Naive thymus-derived CD8-positive, alpha-beta T cell (primary cell): ENCODE measurements around the gene KITLG. TPM values are rescaled to one million over a fixed set of nuclear protein-coding genes. Genes with fewer than 3 reads are reported as not detected.

Experiments
- ATAC-seq, 2 donors: fragments of 150-1000 bp; cut with Tn5 transposase in 1 of 2; sonication (Bioruptor Pico), chemical (Tn5 transposase) in 1 of 2; 1 replicate in 1 of 2; 2 replicates in 1 of 2; pipeline ENCODE4 v1.10.0; 2021; ENCODE audit warnings: mild to moderate bottlenecking in 2 of 2, moderate library complexity in 2 of 2
- POLR2A ChIA-PET: fragments of 350-600 bp; sonication (Branson Sonifier 250); formaldehyde crosslinking; loops from one replicate; lab custom pipeline; 2021; ENCODE audit warnings: antibody characterized with exemption; lab: Charles Lee
- DNase-seq, 10 donors: peaks; one replicate each; pipeline versions ENCODE4 v3.0.0 to v3.0.0-alpha.2; 2020 to 2022
- H3K27ac Mint-ChIP-seq, 10 donors: one replicate each; pipeline ENCODE4 v1.8.0; 2020 to 2022; ENCODE audit warnings: mild to moderate bottlenecking in 10 of 10, mixed read lengths in 10 of 10, moderate library complexity in 4 of 10, inconsistent platforms in 1 of 10
- H3K27me3 Mint-ChIP-seq, 5 donors: one replicate each; pipeline ENCODE4 v1.8.0; 2021 to 2022; ENCODE audit warnings: mixed read lengths in 5 of 5
- H3K36me3 Mint-ChIP-seq, 3 donors: one replicate each; pipeline ENCODE4 v1.8.0; 2020 to 2022; ENCODE audit warnings: mixed read lengths in 3 of 3, mild to moderate bottlenecking in 2 of 3, inconsistent platforms in 1 of 3
- H3K4me1 Mint-ChIP-seq, 4 donors: one replicate each; pipeline ENCODE4 v1.8.0; 2021 to 2022; ENCODE audit warnings: mixed read lengths in 4 of 4
- H3K4me3 Mint-ChIP-seq, 10 donors: one replicate each; pipeline ENCODE4 v1.8.0; 2020 to 2022; ENCODE audit warnings: mild to moderate bottlenecking in 10 of 10, mixed read lengths in 10 of 10, moderate library complexity in 6 of 10, inconsistent platforms in 1 of 10
- H3K9me3 Mint-ChIP-seq, 9 donors: one replicate each; pipeline ENCODE4 v1.8.0; 2020 to 2022; ENCODE audit warnings: mixed read lengths in 9 of 9, mild to moderate bottlenecking in 3 of 9, inconsistent platforms in 1 of 9, moderate library complexity in 1 of 9
- polyA plus RNA-seq, 3 donors: library from polyadenylated mRNA; unstranded; fragments of 300-500 nt; fragmentation: Illumina TruSeq; gene quantifications; one replicate each; pipeline ENCODE4 v1.2.3, GENCODE V29; 2021
- total RNA-seq, 8 experiments: library from RNA in 2 of 8; stranded (reverse) in 2 of 8; gene quantifications; one replicate each; pipeline ENCODE4 v1.2.3 and lab custom pipeline; 2021 to 2026

Gene KITLG
- total and polyA plus RNA-seq, 5 experiments from 2014 or later, result 0.33 TPM; not detected in 4

DNA sequence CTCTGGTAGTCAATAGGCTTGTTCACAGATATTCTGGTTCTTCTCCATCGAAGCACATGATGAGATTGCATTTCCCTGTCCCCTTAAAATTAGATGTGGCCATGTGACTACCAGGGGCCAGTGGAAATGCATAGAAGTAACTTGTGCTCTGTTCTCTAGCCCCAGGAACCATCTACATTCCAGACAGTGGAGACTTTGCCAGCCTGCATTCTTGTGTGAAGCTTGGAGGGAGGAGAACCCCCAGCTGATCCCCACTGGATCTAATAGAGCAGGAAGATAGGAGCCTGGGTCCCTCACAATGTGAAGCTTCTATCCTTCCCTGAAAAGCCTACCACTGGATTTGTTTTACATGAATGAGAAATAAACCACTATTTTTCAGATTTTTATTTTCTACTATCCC, 130.1 kb downstream of the KITLG start:
- POLR2A ChIA-PET, result no interaction called here
- peaks cover 0 to 1% (median 0%) of the 10 kb centered on the region in 5 donors for H3K27me3 Mint-ChIP-seq
- no peaks in the 10 kb centered on the region for H3K36me3 Mint-ChIP-seq
- H3K4me1 Mint-ChIP-seq, result no peaks in the 10 kb centered on the region
- no peak for DNase-seq
- H3K9me3 Mint-ChIP-seq, result peaks cover 0 to 3% (median 0%) of the 10 kb centered on the region in 9 donors
- no peak overlapping the region for H3K4me3 Mint-ChIP-seq
- H3K27ac Mint-ChIP-seq, result no peak overlapping the region
- no peak for ATAC-seq

DNA sequence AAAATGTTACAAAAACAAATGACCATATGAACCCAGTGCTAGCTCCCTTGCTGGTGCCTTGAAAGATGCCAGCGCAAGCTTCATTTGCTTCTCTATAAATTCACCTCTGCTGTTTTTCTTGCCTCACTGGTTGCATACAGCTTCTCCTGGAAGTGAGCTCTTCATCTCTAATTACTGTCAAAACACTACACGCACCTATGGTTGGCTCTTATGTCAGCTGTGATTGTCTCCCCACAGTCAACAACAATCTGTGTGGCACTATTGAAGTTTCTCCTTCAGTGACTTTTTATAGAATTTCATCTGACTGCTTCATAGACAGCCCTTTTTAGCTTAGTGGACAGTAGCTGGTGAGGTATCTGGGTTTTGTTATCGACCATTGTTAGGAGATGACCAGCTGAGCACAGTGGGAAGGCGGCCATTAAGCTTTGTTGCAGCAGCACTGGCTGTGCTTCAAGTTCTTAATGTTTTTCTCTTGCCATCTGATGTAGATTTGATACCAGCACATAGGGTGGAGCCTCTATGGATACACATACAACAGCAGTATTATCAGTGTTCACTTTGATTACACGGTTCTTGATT, 131.8 kb downstream of the KITLG start:
- DNase-seq, result no peak
- H3K4me1 Mint-ChIP-seq, result no peaks in the 10 kb centered on the region

DNA sequence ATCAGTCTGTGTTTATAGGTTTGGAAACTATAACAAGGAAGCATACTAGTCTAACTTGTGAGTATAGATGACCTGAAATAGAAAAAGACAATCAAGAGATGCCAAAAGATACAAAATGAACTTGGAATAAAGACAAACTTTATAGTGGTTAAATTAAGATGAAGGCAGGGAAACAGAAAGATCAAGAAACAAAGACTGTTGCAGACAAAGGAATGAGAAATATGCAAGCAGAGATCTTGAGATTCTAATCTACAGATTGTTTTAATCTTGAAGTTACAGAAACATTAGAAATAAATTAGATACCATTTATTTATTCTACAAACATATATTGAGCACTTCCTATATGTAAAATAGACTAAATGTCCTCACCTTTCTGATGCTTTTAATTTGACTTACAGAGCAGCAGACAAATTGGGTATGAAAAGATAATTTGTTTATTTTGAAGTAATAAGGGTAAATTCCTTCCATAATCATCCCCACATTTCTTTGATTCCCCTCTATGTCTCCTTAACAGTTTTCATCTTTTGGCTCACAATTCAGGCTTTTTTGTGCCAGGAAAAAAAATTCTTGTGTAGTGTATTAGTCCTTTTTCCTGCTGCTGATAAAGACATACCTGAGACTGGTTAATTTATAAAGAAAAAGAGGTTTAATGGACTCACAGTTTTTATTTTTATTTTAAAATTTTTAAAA, 134.4 kb downstream of the KITLG start:
- DNase-seq, result no peak
- H3K36me3 Mint-ChIP-seq, result no peaks in the 10 kb centered on the region
- H3K4me3 Mint-ChIP-seq, result no peak overlapping the region
- peaks cover 0 to 2% (median 0%) of the 10 kb centered on the region in 9 donors for H3K9me3 Mint-ChIP-seq
- H3K27me3 Mint-ChIP-seq, result no peaks in the 10 kb centered on the region
- POLR2A ChIA-PET, result no interaction called here
- H3K27ac Mint-ChIP-seq, result no peak overlapping the region
- ATAC-seq, result no peak
- no peaks in the 10 kb centered on the region for H3K4me1 Mint-ChIP-seq

More for the DNA sequence above, 131.8 kb downstream of the KITLG start:
- Mint-ChIP-seq H3K4me3 (no peak overlapping the region), H3K27ac (no peak overlapping the region), H3K9me3 (no peaks in the 10 kb centered on the region), H3K27me3 (peaks cover 0 to 1% (median 0%) of the 10 kb centered on the region in 5 donors), H3K36me3 (no peaks in the 10 kb centered on the region)
- POLR2A ChIA-PET, result no interaction called here
- ATAC-seq, result no peak

DNA sequence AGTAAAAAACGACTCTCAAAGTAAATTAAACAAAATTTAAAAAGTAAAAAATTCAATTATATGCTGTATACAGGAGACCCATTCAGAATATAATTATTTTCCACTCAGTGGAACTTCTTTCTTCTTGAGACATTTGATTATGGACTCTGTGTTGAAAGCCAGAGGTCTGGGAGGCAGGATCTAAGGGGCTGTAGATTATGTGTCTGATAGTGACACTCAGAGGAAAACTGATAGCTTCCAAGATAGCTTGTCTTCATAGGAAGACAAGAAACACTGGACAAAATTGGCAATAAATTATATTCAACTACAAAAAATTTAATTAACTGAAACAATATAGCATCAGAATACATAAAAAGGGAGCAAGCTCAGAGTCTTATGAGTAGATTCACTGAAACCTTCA, 135.8 kb downstream of the KITLG start:
- H3K27me3 Mint-ChIP-seq, result no peaks in the 10 kb centered on the region
- H3K36me3 Mint-ChIP-seq, result no peaks in the 10 kb centered on the region
- H3K9me3 Mint-ChIP-seq, result peaks cover 0 to 2% (median 0%) of the 10 kb centered on the region in 9 donors
- DNase-seq, result no peak
- no peak overlapping the region for H3K4me3 Mint-ChIP-seq
- H3K27ac Mint-ChIP-seq, result no peak overlapping the region
- no peak for ATAC-seq
- no peaks in the 10 kb centered on the region for H3K4me1 Mint-ChIP-seq
- POLR2A ChIA-PET, result no interaction called here
